ENCODE results near the gene KIF21A. TPM values are rescaled to one million over a fixed set of nuclear protein-coding genes. Genes with fewer than 3 reads are reported as not detected.

The KIF21A gene
- total RNA-seq, 3 donors from 2014 or later = 26.6 to 28.1 (median 27.4) TPM

DNA sequence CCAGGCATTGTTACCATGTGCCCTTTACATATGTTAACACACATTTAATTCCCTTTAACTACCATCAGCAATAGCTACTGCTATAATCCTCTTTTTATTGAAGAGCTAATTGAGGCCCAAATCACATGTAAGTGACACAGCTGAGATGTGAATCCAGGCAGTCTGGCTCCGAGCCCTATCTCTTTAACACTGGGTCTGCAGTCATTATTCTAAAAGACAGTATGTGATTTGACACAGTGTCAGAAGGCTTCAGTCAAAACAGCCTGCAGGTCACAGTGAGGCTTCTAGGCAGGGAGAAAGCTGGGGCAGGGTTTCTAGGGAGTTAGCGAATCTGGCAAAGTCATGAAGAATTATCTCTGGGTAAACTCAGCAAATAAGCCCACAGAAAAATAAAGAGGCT lies 148.2 kb downstream of the KIF21A start:
- no peak for DNase-seq
- Histone ChIP-seq H3K36me3 (ENCODE audit: low read depth) (no peaks in the 10 kb centered on the region), H3K4me3 (no peak overlapping the region), H3K4me1 (ENCODE audit: low read depth) (no peaks in the 10 kb centered on the region), H3K9me3 (no peaks in the 10 kb centered on the region)
- TF ChIP-seq CTCF (IDR thresholded peaks at IDR 0.05) = no peak
- no peak for ATAC-seq
- intact Hi-C loops (cut with DNase I, micrococcal nuclease) = no loop called here

- Histone ChIP-seq H3K4me1 (ENCODE audit: low read depth) (no peaks in the 10 kb centered on the region), H3K36me3 (ENCODE audit: low read depth) (no peaks in the 10 kb centered on the region), H3K4me3 (no peak overlapping the region), H3K9me3 (no peaks in the 10 kb centered on the region)
- ATAC-seq (no peak), DNase-seq (no peak)
- intact Hi-C loops (cut with DNase I, micrococcal nuclease) = no loop called here
- no peak for TF ChIP-seq CTCF (IDR thresholded peaks at IDR 0.05)
Observed at GRCh38 chr12:39292125-39292630, 150.7 kb downstream of the KIF21A start.

GRCh38 chr12:39287817-39288216 lies 155.1 kb downstream of the KIF21A start:
- no peaks in the 10 kb centered on the region for H3K4me1 ChIP-seq (ENCODE audit: low read depth)

DNA sequence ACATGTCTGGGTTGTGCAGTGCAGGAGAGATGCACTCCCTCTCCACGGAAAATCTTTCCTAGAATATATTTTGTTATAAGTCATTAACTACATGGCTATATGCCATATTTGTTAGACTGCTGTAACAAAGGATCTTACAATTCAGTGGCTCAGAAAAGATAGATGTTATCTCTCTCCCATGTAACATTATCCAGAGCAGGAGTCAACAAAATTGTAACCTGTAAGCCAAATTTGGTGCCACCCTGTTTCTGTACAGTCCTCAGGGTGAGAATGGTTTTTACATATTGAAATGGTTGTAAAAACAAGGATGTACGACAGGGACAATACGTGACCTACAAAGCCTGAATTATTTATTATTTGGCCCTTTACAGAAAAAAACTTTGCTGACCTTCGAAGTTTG lies 155.5 kb downstream of the KIF21A start:
- Histone ChIP-seq H3K4me3 (no peak overlapping the region), H3K4me1 (ENCODE audit: low read depth) (no peaks in the 10 kb centered on the region), H3K36me3 (ENCODE audit: low read depth) (no peaks in the 10 kb centered on the region), H3K9me3 (no peaks in the 10 kb centered on the region)
- ATAC-seq (no peak), DNase-seq (no peak)
- TF ChIP-seq CTCF (IDR thresholded peaks at IDR 0.05) = no peak
- intact Hi-C loops (cut with DNase I, micrococcal nuclease) = no loop called here

More at GRCh38 chr12:39287817-39288216, 155.1 kb downstream of the KIF21A start:
- no peak overlapping the region for H3K4me3 ChIP-seq
- no peaks in the 10 kb centered on the region for H3K36me3 ChIP-seq (ENCODE audit: low read depth)
- ATAC-seq (no peak), DNase-seq (no peak)
- TF ChIP-seq CTCF (IDR thresholded peaks at IDR 0.05) = no peak
- intact Hi-C loops (cut with DNase I, micrococcal nuclease) = no loop called here
- H3K9me3 ChIP-seq = no peaks in the 10 kb centered on the region

- Histone ChIP-seq H3K4me3 (no peak overlapping the region), H3K4me1 (ENCODE audit: low read depth) (no peaks in the 10 kb centered on the region), H3K36me3 (ENCODE audit: low read depth) (no peaks in the 10 kb centered on the region), H3K9me3 (no peaks in the 10 kb centered on the region)
- no peak for TF ChIP-seq CTCF (IDR thresholded peaks at IDR 0.05)
- no peak for DNase-seq
- intact Hi-C loops (cut with DNase I, micrococcal nuclease) = loop anchor here in 1 of 2 donors (10.0 kb wide), 1 partner anchor 354 kb away; no protein-coding TSS in a partner anchor
- no peak for ATAC-seq
Observed at GRCh38 chr12:39278426-39278825, 164.5 kb downstream of the KIF21A start.

DNA sequence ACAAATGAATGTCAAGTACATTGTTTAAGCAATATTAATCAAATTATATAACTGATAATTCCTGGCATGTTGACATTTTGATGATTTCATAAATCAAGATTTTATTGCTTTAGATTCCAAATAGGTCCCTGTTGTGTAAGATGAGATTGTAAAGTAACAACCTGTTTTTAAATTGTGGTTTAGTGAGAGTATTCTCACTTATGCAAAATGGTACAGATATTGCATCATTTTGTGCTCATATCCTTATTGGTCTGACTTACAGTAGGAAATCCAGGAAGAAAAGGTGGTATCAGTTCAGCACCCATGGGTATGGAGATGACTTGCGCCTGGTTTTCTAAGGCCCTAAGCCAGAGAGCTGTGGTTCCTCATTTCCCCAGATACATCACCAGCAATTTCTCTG lies 165.5 kb downstream of the KIF21A start:
- Histone ChIP-seq H3K9me3 (no peaks in the 10 kb centered on the region), H3K4me1 (ENCODE audit: low read depth) (no peaks in the 10 kb centered on the region), H3K36me3 (ENCODE audit: low read depth) (no peaks in the 10 kb centered on the region), H3K4me3 (no peak overlapping the region)
- TF ChIP-seq CTCF (IDR thresholded peaks at IDR 0.05) = no peak
- intact Hi-C loops (cut with DNase I, micrococcal nuclease) = loop anchor here in 1 of 2 donors (10.0 kb wide), 1 partner anchor 353 kb away; no protein-coding TSS in a partner anchor
- ATAC-seq = peak; percentile 23
- no peak for DNase-seq
